Adipose tissue (tissue), 3 donors: ENCODE data around the gene CYSRT1. TPM values are rescaled to one million over a fixed set of nuclear protein-coding genes. Genes with fewer than 3 reads are reported as not detected.
"Not testable (repeated sequence)": the region's sequence is repeated elsewhere in the genome, so short reads cannot be mapped to it uniquely, and the experiment has no call there.

Experiments
- H3K27ac ChIP-seq: one replicate; pipeline ENCODE4 v1.5.1; 2013; ENCODE audit warnings: low read depth, low read length
- WGBS, 3 donors: extraction: QIAGEN DNeasy Blood & Tissue Kit; methylation state at CpG; one replicate each; pipeline ENCODE4 v1.1.7; 2013; 5-methylcytosine and 5-hydroxymethylcytosine counted together
- polyA plus RNA-seq, 3 donors: library from polyadenylated mRNA; stranded (reverse); fragments of 200-250 nt; gene quantifications; one replicate each; pipeline ENCODE4 v1.2.3, GENCODE V29; 2013
- donor health status: healthy with polysubstance abuse.
- donor health status: Bipolar disorder and iron deficiency.
- donor health status: healthy.

The CYSRT1 gene
- polyA plus RNA-seq, 3 donors: 0.20 to 0.88 TPM; not detected in 1

DNA sequence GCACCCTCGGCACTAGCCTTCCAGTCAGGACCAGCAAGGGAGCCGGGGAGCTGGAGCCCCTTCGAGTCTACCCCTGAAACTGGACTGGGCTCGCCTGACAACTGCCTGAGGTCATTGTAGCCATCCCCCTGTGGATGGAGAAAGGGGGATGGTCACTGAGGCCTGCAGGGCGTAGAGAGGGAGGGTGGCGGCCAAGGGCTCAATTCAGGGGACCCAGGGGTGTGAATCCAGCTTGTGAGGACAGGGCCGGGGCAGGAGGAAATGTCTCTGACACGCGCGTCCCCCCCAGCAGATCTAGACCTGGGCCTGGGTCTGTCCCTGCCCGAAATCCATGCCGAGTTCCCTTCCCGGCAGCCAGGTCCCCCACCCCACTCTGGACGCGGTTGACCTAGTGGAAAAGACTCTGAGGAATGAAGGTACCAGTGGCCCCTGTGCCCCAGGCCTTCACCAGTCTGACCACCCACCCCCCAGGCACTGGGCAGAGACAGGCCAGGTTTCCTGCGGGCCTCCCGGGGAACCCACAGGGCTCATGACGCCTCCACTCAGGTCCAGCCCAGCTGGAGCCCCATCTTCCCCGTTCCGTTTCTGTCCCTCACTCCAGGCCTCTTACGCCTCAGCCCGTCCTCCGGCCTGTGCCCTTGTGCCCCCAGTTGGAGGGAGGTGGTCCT is 6.5 kb downstream of the CYSRT1 start:
- H3K27ac ChIP-seq: no peak overlapping the region
- 79 to 89% (median 81%) methylated on average over 22 to 23 of the region's 23 CpGs for WGBS, 3 donors

DNA sequence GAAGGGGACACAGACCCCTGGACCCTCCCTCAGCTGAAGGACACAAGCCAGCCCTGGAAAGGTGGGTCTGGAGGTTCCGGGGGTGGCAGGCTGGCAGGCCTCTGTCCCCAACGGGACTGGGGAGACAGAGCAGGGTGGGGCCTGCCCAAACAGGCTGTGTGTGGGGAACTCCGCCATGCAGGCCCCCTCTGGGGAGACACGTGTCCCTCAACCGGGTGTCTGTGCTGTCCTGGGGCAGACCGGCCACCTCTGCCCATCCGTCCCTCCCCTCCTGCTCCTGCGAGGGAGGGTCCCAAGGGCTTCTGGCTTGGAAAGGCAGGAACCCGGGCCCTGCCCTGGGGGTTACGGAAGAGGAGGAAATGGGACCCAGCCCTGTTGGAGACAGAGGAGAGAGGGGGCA is 7.1 kb downstream of the CYSRT1 start:
- 57 to 78% (median 69%) methylated on average over 10 of the region's 10 CpGs for WGBS, 3 donors
- no peak overlapping the region for H3K27ac ChIP-seq

DNA sequence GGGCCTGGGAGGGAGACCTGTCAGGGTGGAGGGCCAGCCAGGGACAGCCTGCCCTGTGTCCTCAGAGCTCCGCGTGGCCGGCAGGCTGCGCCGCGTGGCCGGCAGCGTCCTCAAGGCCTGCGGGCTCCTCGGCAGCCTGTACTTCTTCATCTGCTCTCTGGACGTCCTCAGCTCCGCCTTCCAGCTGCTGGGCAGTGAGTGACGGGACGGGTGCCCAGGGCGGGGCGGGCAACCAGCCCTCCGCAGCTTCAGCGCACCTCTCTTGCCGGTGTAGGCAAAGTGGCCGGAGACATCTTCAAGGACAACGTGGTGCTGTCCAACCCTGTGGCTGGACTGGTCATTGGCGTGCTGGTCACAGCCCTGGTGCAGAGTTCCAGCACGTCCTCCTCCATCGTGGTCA is 7.5 kb downstream of the CYSRT1 start:
- WGBS, 3 donors: 66 to 87% (median 75%) methylated on average over 21 to 24 of the region's 24 CpGs

DNA sequence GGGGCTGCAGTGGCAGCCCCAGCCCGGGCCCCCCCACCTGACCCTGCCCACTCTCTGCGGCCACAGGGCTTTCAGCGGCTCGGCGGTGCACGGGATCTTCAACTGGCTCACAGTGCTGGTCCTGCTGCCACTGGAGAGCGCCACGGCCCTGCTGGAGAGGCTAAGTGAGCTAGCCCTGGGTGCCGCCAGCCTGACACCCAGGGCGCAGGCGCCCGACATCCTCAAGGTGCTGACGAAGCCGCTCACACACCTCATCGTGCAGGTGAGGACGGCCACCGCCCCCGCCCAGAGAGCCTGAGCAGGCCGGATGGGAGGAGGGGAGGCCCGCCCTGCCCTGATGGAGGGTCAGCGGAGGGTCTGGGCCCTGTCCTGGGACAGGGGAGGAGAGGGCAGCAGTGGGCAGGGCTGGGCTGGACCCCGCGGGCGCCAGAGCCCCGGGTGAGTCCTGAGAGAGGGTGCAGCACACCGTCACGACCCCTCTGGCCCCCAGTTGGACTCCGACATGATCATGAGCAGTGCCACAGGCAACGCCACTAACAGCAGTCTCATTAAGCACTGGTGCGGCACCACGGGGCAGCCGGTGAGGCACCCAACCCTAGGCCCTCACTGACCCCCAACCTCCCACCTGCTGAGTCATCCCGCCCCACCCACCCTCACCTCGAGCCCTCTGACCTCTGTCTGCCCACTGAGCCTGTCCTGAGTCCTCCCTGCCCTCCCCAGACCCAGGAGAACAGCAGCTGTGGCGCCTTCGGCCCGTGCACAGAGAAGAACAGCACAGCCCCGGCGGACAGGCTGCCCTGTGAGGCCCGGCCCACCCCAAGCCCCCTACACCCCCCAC is 8.4 kb downstream of the CYSRT1 start:
- 69 to 78% (median 74%) methylated on average over 26 to 40 of the region's 40 CpGs for WGBS, 3 donors

More for the DNA sequence above, 7.5 kb downstream of the CYSRT1 start:
- no peak overlapping the region for H3K27ac ChIP-seq

DNA sequence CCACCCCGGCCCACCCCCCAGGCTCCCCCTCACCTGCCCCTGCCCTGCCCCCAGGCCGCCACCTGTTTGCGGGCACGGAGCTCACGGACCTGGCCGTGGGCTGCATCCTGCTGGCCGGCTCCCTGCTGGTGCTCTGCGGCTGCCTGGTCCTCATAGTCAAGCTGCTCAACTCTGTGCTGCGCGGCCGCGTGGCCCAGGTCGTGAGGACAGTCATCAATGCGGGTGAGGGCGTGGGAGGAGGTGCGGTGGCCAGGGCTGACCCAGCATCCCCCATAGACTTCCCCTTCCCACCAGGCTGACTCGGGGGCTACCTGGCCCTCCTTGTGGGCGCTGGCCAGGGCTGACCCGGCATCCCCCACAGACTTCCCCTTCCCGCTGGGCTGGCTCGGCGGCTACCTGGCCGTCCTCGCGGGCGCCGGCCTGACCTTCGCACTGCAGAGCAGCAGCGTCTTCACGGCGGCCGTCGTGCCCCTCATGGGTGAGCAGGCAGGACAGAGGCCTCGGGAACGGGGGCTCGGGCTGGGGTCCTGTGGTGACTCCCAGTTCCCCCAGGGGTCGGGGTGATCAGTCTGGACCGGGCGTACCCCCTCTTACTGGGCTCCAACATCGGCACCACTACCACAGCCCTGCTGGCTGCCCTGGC is 9.2 kb downstream of the CYSRT1 start:
- 47 to 54% (median 49%) methylated on average over 32 to 40 of the region's 40 CpGs for WGBS, 3 donors
- no peak overlapping the region for H3K27ac ChIP-seq

More for the DNA sequence above, 8.4 kb downstream of the CYSRT1 start:
- H3K27ac ChIP-seq: no peak overlapping the region

DNA sequence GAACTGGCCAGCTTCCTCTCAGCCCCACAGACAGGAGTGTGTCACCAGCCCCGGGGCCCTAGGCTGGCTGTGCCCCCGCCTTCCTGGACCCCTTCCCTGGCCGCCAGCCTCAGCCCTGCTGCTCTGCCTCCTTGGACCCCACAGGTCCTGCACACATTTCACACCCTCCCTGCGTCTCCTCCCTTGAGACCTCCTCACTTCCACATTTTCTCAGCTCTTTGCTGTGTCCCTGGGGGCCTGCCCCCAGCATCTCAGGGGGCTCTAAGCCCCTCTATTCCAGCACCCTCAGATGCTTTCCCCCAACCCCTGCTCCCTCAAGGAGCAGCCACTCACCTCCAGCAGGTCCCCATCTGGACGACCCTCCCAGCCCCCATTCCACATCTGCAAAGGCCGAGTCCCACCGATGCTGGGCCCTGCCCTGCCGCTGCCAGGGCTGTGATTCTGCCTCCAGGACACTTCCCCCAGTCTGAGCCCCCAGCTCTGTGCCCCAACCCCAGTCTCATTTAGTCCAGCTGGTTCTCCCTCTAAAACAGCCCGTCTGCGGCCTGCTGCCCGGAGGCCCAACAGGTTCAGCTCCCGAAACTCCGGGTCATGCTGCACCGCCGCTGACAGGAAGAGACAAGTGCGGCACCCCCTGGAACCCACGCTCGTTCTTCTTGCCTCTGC is 9.9 kb downstream of the CYSRT1 start:
- WGBS, 3 donors: 65 to 82% (median 72%) methylated on average over 17 to 18 of the region's 18 CpGs
- H3K27ac ChIP-seq: no peak overlapping the region

DNA sequence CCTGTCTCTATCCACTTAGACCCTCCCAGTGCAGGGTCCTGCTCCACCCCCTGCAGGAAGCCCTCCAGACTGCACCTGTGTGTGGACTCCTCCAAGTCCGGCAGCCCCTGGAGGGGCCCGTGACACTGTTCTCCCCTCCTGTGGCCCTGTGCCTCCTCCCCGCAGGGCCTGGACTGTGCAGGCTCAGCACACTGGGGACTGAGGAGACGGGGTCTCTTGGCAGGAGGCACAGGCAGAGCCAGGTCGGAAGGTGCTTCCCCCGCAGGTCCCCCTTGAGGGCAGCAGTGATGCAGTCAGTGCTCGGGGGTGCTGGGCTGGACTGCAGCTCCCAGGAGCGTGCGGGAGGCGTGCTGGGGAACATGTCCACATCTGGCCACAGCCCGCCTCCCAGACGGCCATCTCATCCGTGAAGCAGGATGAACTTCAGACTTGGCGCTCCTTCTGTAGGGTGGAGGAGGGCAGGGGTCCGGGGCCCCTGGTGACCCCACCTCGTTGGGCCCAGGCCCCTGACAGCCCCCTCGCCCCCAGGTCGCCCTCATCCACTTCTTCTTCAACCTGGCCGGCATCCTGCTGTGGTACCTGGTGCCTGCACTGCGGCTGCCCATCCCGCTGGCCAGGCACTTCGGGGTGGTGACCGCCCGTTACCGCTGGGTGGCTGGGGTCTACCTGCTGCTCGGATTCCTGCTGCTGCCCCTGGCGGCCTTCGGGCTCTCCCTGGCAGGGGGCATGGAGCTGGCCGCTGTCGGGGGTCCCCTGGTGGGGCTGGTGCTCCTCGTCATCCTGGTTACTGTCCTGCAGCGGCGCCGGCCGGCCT is 10.7 kb downstream of the CYSRT1 start:
- no peak overlapping the region for H3K27ac ChIP-seq
- WGBS, 3 donors: 61 to 67% (median 66%) methylated on average over 28 to 35 of the region's 35 CpGs

DNA sequence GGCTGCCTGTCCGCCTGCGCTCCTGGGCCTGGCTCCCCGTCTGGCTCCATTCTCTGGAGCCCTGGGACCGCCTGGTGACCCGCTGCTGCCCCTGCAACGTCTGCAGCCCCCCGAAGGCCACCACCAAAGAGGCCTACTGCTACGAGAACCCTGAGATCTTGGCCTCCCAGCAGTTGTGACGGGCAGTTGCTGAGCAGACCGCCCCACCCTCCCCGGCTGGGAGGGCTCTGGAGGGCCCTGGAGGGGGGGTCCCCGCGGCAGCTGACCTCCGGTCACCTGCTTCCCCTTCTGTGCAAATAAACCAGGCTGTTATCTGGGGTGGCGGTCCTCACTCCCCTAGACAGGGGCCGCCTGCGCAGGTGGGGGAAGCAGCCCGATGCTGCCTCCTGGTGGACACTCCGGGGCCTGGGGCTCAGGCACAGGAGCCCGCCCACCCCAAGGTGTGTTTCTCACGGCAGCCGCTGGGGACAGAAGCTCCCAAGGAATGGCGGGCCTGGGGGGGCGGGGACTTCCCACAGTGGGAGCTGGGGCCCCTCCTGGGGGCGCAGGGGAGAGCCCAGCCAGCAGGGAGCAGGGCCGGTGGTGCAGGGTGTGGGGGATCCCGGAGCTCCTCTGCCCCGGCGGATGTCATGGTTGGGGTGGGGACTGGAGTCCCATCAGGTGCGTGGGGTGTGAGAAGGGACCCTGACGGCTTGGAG is 11.4 kb downstream of the CYSRT1 start:
- no peak overlapping the region for H3K27ac ChIP-seq
- 8 to 10% (median 9%) methylated on average over 30 to 31 of the region's 31 CpGs for WGBS, 3 donors

DNA sequence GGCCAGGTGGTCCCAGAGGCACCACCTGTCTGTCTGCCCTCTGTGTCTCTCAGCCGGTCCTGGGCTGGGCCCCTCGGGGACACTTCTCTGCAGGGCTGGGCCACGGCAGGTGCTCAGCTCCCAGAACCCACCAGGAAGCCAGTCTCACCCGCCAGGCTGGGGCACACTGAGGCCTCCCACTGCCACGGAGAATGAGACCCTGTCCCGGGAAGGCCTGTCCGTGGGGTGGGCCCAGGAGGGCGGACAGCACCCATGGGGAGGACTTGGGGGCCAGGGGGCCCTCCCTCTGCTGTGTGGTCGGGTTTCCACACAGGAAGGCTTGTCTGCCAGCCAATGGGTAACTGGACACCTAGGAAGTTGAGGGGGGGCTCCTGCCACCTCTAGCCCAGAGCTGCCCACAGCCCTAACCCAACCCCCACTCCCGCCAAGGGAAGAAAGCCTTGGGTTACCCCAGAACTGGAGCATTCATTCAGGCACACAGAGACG is 12.0 kb downstream of the CYSRT1 start:
- 31 to 37% (median 37%) methylated on average over 11 of the region's 11 CpGs for WGBS, 3 donors
- H3K27ac ChIP-seq: no peak overlapping the region

DNA sequence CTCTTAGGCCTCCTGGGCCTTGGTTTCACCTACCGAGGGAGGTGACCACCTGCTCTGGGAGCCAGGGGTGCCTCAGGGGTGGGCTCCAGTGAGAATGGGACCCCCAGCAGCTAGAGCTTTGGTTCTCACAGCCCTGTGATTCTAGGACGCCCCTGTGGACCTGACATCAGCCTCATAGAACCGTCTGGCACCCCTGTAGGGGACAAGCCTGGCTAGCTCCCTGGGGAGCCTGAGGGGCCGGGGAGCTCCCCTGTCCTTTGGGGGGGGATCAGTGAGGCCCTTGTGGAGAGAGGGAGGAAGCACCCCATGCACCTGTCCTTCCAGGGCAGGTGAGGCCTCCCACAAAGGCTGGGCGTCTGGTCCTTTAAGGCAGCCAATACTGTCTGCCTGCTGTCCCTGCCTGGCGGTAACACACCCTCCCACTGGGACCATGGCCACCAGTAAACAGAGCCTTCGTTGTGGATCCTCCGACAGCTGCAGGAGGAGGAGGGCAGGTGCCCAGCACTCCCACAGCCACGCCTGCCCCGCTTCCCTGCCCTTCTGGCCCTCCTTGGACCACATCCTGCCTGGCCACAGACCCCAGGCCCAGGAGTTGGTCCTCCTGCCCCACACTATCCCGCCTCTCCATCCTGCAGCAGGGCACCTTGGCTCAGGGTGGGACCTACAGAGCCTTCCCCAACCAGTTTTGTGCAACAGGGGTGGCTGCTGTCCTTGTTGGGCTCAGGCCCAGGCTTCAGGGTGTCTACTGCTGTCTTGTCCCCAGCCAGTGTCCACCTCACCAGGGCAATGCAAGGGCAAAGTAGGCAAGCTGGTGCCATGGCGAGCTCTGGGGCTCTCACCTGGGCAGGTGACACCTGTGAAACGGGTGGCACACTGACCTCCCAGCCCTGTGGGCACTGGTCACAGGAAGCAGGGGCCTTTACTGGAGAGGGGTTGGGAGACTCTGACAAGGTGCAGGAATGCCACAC is 13.1 kb downstream of the CYSRT1 start:
- WGBS, 3 donors: 60 to 81% (median 80%) methylated on average over 13 of the region's 13 CpGs
- no peak overlapping the region for H3K27ac ChIP-seq

DNA sequence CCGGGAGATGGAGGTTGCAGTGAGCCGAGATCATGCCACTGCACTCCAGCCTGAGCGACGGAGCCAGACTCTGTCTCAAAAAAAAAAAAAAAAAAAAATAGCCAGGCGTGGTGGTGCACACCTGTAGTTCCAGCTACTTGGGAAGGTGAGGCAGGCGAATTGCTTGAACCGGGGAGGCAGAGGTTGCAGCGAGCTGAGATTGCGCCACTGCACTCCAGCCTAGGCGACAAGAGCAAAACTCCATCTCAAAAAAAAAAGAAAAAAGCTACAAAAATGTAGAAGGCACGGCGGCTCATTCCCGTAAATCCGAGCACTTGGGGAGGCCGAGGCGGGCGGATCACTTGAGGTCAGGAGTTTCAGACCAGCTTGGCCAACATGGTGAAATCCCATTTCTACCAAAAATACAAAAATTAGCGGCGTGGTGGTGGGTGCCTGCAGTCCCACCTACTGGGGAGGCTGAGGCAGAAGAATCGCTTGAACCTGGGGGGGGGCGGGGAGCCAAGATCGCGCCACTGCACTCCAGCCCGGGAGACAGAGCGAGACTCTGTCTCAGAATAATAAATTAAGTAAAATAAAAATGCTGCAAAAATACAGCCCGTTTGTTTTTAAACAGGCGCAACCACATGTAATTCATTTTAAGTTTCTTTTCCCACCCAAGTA is 14.7 kb downstream of the CYSRT1 start:
- H3K27ac ChIP-seq: not testable (repeated sequence)
- WGBS, 3 donors: 42 to 52% (median 48%) methylated on average over 23 to 27 of the region's 27 CpGs

DNA sequence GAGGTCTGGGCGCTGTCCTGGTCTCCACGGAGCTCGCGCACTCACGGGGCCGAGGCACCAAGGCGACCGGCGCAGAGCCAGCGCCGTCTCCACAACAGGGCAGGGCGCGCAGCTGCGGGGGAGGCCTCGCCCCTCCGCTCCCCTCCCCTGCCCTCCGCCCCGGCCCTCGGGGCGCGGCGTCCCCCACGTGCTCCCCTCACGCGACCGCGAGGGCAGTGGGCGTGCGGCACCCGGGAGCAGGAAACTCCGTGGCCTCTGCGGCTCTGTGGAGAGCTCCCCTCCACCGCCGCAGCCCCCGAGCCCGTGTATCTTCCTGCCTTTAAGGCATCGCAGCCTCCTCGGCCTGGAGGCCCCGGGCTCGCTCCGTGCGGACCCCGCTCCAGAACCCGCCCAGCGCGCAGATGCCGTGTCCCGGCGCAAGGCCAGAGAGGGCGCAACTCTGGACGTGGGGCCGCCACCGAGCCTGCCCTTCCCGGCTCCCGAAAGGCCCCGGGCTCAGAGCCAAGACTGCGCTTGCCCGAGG is 15.4 kb downstream of the CYSRT1 start:
- WGBS, 3 donors: 0 to 1% (median 0%) methylated on average over 53 to 58 of the region's 58 CpGs
- H3K27ac ChIP-seq: peak overlapping the region; percentile 5

DNA sequence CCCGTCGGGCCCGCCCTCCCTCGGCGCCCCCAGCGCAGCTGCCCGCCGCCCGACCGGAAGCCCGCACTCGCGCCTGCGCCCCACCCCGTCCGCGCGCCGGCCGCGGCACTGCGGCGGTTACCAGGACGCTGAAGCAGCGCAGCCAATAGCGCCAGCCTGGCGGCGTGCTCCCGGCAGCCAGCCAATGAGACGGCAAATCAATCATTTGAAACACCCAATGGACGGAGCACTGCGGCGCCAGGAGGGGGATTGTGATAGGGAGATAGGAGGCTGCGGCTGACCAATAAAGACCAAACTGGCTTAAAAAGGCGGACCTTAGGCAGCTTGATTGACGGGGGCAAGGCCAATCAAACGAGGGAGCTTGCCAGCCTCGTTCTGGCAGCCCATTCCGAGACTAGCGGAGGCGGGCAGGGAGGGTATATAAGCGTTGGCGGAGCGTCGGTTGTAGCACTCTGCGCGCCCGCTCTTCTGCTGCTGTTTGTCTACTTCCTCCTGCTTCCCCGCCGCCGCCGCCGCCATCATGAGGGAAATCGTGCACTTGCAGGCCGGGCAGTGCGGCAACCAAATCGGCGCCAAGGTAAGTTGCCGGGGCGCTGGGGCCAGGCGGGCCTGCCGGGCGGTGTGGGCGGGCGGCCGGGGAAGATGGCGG is 16.0 kb downstream of the CYSRT1 start, which contains the start of gene TUBB4B:
Gene TUBB4B, plus strand, starts transcription at position 447 of the 649 bp plus-strand sequence. Its CDS starts 74 bp downstream, at position 521.
- H3K27ac ChIP-seq: peak within 1 kb of the TSS; percentile 52
- WGBS, 3 donors: 0 to 1% (median 1%) methylated on average over 54 to 67 of the region's 67 CpGs

DNA sequence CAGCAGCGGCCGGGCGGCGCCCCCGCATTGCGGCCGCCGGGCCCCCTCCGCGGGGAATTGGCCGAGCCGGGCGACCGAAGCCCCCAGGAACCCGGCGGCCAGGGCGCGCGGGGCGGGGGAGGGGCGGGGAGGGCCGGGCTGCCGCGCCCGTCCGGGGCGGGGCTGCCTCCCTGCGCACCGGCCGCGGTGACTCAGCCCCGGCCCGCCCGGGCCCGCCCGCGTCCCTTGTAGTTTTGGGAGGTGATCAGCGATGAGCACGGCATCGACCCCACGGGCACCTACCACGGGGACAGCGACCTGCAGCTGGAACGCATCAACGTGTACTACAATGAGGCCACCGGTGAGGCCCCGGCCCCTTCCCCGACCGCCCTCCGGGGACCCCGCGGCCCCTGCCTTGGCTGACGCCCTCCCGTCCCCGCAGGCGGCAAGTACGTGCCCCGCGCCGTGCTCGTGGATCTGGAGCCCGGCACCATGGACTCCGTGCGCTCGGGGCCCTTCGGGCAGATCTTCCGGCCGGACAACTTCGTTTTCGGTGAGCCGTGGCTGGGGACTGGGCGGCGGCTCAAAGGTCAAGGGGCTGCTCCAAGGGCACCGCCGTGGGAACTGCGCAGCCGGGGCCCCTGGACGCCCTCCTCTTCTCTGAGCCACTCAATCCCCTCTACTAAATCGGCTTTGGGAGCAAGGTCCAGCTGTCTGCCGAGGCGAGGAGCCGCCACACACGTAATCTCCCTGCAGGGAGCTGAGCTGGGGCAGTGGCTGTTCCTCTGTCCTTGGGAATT is 16.7 kb downstream of the CYSRT1 start:
- WGBS, 3 donors: 1 to 2% (median 2%) methylated on average over 47 to 81 of the region's 83 CpGs
- peak overlapping the region; percentile 52 for H3K27ac ChIP-seq
